ENCODE measurements around the gene BRS3.
"Not testable (repeated sequence)": the region's sequence is repeated elsewhere in the genome, so short reads cannot be mapped to it uniquely, and the experiment has no call there.

The BRS3 gene
- total RNA-seq, result 0 reads per million in 2 experiments

DNA sequence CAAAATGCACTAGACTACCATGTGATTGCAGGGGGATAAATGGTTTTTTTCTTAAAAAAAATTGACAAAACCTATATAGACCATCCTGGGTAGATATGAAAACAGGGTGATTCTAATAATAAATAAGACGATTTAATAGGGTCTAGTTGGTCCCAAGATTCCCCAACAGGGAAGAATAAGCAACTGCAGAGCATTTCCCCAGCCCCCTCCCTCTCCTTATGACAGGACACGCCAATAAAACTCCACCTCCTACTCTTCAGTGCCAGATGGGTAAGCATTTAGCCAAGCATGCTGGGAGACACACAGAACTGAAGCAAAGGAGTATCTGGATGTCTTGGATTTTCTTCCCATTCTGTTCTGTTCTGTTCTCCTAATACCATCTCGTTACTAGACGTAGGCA is at the start of gene BRS3:
Gene BRS3 (plus strand): TSS at position 301 of the 400 bp plus-strand sequence. CDS start 168 bp downstream, outside the sequence.
- no peak for DNase-seq (ENCODE audit: low read depth)

DNA sequence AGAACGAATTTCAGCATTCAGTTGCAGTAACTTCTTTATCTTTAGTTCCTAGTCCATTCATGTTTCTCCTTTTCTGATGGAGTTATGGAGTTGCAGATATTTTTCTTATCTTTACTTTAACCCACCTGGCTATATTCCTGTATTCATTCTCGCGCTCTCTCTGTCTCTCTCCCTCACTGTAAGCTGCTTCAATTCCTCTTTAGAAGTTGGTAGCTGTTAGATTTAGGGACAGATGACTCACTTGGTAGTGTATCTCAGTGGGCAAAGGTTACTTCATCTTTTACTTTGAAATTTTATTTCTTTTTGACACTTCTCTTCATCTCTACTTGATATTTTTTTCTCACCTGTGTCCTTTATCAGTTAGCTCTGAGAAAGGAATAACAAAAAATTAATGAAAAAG is 49.6 kb upstream of the BRS3 start:
- DNase-seq (ENCODE audit: low read depth), result no peak

DNA sequence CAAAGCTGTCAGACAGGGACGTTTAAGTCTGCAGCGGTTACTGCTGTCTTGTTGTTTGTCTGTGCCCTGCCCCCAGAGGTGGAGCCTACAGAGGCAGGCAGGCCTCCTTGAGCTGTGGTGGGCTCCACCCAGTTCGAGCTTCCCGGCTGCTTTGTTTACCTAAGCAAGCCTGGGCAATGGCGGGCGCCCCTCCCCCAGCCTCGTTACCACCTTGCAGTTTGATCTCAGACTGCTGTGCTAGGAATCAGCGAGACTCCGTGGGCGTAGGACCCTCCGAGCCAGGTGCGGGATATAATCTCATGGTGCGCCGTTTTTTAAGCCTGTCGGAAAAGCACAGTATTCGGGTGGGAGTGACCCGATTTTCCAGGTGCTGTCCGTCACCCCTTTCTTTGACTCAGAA is 42.1 kb upstream of the BRS3 start:
- not testable (repeated sequence) for DNase-seq (ENCODE audit: low read depth)

DNA sequence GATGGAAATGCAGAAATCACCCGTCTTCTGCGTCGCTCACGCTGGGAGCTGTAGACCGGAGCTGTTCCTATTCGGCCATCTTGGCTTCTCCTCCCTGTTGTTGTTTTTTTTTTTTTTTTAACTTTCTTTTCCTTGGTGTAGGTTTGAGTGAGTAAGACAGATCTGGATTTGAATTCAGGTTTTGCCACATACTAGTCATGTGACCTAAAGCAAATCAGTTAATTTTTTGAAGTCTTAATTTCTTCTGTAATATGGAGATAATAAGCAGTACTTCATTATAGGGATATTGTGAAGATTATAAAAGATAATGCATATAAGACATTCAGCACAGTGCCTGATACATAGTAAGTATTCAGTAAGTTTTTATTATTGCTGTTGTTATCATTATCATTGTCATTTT is 41.5 kb upstream of the BRS3 start:
- no peak for DNase-seq (ENCODE audit: low read depth)

DNA sequence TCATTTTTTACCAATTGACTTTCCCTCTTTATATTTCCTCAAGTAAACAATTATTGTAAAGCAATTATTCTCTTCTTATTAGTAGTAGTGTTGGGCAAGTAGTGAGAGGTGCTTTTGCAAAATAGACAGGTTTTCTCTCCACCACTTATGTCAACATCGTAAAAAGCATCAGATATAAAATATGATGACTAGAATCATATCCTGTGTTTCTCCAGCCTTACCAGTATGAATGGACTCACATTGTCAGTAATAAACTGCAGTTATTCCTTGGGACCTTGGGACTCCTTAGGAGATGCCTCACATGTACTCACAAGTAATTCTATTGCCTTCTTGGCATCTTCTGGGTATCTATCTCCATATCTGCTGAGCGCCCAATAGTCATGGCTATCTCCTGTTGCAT is 40.4 kb upstream of the BRS3 start:
- no peak for DNase-seq (ENCODE audit: low read depth)

DNA sequence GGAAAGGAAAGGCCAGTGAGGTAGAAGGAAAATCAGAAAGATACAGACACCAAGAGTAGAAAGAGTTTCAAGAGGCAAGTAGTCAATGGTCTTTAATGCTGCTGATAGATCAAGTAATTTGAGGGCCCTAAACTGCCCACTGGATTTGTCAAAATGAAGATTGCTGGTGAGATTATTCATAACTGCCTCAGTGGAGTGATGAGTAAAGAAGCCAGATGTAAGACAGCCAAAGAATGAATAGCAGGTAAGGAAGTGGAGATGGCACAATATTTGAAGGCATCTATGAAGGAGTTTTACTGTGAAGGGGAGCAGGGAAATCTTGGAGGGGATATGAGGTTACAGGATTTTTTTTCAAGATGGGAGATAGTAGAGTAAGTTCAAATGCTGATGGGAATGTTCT is 39.8 kb upstream of the BRS3 start:
- DNase-seq (ENCODE audit: low read depth), result no peak

DNA sequence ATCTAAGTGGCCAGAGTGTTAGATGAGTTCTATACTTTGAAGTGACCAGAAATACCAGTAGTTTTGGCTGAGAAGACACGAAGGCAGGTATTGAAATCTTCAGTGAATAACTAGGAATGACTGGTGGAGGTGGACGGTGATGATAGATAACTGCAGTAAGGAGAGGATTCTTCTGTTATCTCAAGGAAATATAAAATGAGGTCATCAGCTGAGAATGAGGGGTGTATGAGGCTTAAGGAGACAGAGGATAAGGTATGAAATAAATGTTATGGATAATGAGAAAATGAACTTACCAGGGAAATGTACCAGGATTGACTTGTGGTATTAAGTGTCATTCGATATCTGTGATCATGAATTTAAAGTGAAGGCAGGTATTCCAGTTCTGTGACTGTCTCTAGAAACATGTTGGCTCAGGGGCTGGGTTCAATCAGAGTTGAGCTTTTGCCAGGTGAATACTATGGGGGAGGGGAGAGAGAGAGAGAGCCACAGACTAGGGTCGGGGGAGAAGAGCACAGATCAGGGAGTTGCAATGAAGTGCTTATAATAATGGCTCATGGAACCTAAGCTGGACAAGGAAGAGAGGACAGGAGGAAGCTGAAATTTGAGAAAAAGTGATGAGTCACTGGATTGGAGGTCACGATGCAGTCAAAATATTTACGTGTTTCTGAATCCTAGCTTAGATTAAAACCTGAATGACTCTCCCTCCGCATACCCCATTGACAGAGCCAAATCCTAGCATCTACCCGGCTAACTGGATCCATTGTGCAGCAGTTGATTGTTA is 37.5 kb upstream of the BRS3 start:
- no peak for DNase-seq (ENCODE audit: low read depth)

DNA sequence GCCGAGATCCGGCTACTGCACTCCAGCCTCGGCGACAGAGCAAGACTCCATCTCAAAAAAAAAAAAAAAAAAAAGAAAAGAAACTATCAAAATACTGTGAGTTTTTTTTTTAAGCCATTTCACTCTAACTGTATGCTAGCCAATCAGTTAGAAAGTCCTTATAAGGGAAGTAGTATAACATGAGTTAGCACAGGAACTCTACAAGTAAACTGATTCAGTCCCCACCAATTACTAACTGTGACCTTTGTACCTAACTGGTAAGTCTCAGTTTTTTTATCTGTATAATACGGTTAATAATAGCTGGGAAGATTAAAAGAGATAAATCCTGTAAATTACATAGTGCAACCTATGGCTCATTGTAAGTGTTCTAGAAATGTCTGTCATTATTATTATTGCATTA is 35.1 kb upstream of the BRS3 start:
- no peak for DNase-seq (ENCODE audit: low read depth)

DNA sequence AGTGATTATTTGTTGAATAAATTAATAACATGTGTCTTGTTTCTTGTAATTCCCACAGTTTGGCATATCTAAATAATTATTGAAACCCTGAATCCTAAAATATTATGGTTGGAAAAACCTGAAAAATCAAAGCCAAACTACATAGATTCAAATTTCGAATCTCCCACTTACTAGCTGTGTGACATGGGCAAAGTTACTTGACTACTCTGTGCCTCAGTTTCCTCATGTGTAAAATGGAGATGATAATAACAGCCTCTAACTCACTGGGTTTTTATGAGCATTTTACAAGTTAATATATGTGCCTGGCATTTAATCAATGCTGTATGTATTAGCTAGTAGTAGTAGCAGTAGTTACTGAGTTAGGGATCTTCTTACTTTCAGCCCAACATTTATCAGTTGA is 34.6 kb upstream of the BRS3 start:
- DNase-seq (ENCODE audit: low read depth), result no peak

DNA sequence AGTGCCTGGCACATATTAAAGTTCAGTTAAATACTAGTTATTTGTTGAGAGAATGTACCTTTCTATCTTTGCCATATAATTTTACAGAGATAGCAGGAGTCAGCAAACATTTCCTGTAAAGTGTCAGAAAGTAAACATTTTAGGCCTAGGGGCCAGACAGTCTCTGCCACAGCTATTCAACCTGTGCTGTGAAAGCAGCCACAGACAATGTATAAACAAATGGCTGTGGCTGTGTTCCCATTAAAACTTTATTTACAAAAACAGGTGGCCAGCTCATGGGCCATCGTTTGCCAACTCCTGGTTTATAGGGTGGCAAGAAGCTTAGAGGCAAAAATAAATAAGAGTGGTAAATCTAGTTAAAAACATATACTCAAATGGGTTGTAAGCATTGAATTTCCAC is 34.0 kb upstream of the BRS3 start:
- no peak for DNase-seq (ENCODE audit: low read depth)

DNA sequence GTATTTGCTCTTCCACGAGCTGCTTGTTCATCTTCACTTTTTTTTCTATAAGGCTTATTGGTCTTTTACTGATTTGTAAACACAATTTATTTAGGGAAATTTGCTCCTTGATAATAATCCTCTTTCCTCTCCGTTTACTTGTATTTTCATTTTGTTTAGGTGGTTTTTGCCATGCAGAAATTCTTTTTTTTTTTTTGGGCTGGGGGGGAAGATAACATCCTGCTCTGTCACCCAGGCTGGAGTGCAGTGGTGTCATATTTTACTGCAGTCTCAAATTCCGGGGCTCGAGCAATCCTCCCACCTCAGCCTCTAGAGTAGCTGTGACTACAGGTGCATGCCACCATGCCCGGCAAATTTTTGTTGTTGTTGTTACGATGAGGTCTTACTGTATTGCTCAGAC is 31.6 kb upstream of the BRS3 start:
- no peak for DNase-seq (ENCODE audit: low read depth)

DNA sequence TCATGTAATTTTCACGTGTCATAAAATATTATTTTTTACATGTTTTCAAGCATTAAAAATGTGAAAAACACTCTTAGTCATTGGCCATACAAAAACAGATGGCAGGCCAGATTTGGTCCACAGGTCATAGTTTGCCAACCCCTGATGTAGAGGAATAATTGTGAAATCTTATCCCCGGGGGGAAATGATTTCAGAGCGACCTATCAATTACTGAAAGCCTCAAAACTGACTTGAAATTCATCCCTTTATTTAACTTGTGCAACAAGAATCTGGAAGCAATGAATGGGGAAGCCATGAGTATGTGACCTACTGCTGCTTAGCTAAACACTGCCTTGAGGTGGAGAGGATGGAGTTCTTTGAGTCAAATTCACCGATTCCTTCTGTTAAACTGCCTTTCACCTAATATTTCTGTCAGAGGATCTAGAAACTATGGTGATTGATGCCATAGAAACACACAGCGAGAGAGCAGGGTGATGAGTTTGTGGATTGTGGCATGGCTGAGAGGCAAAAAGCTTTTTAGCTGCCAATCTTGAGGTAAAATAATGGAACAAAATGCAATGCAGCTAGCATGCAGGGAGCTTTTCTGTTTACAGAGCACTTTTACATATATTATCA is 30.3 kb upstream of the BRS3 start:
- no peak for DNase-seq (ENCODE audit: low read depth)

DNA sequence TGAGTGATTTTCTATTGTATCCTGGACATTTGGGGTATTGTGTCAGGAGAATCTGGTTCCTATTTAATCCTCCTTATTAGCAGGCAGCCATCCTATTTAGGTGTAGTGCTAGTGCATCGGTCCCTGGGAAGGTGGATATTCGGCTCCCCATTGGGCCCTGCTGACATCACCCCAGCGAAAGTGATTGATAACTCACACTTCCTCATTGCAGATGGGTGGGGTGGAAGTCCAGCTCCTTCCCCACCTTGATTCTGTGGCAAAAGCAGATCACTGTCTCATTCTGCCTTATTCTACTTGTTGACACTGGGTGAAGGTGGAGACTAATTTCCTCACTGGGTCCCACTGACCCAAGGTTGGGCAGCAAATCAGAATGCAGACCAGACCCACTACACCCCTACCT is 23.2 kb upstream of the BRS3 start:
- no peak for DNase-seq (ENCODE audit: low read depth)

DNA sequence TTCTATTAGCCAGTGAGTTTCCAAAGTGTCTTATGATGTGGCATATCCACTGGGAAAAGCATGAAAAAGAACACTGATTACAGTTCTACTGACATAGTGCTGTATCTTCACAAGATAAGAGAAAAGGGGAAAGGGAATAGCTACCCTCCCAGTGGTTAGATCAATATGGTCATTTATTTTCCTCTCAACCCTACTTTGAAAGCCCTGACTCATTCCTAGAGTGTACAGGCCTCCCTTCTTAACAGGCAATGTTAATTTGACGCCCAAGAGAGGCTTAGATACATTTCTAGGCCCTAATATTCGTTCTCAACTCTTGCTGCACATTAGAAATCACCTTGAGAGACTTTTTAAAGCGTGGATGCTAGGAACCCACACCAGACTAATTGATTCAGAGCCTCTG is 20.4 kb upstream of the BRS3 start:
- no peak for DNase-seq (ENCODE audit: low read depth)

DNA sequence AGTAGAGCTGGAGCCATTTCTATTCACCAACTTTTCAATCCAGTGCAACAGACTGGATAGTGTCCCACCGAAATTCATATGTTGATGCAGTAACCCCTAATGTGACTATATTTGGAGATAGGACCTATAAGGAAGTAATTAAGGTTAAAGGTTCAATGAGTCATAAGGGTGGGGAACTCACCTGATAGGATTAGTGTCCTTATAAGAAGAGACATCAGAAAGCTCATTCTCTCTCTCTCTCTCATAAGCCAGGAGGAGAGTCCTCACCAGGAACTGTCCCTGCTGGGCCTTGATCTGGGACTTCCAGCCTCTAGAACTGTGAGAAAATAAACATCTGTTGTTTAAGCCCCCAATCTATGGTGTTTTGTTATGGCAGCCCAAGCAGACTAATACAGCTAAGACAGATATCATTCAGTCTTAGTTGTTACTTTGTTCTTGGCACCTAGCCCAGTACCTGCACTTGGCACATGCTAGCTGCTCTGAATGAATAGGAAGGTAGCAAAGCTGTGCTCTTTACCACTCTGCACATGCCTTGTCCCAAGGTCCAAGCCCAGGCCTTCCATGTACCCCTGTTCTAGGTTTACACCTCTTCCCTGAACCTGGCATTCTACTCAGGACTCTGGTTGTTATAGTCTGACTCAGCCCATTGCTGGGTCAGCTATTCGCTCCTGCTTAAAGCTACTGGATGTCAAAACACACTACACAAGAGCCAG is 19.2 kb upstream of the BRS3 start:
- no peak for DNase-seq (ENCODE audit: low read depth)

DNA sequence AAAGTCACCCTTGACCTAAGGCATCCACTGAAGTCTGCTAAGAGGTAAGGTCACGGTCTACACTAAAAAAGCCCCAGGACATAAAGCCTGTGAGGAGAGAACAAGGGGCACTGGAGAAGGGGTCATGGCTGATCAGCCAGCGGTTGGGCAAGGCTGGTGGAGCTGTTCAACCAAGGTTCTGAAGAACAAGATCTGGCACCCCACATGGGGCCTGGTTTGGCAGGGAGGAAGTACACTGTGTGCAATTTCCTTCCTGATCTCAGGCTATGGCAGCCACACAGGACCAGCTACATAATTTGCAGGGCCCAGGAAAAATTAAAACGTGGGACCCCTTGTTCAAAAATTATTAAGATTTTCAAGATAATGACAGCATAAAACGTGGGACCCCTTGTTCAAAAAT is 14.1 kb upstream of the BRS3 start:
- DNase-seq (ENCODE audit: low read depth), result no peak

DNA sequence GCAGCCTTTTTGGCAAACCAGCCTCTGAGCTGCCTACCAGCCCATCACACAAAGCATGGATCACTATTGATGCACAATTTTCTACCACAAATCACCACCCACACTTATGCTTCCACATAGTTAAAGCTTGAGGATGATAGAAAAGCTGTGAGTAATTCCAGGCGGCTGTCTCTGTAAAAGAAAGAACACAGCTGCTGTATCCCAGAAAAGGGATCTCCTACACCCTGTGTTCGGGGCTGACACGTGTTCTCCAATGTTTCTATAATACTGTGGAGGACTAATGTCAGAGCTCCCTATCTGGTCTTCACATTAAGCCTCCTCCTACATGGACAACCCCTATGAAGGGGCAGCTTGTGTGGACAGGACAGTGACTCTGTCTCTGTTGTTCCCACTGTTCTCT is 12.5 kb upstream of the BRS3 start:
- DNase-seq (ENCODE audit: low read depth), result no peak

DNA sequence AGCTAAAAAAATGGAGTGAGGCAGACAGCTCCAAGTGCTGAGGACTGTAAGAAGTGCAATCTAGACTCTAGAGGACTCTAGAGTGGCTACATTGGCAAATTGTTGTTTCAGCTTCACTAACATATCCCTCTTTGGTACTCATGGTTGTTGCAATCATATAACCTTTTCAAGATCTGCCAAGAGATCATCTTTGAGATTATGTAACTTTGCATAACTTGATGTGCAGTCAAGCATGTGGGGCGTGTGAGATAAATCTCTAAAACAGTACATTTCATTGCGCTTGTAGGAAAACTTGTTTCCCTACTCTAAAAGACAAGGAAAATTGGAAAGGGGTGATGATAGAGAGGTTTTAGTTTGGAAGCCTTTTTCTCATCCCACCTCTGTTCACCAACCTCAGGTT is 11.2 kb upstream of the BRS3 start:
- no peak for DNase-seq (ENCODE audit: low read depth)

DNA sequence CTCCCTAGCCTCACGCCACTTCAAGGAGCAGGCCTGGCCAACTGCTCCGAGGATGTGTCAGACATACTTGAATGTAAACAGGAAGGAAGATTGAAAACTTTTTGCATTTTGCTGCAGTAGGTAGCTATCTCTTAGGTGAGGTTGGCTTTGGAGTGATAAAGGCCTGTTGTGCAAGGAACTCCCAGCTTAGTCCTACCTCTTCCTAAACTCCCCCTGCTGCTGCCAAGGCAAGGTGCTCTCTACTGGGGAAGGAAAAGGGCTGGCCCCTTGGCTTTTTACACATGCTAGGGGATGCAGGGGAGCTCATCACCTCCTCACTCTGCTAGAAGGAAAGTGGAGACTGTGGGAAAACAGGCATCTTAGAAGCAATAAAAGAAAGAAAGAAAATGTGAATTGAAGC is 10.7 kb upstream of the BRS3 start:
- no peak for DNase-seq (ENCODE audit: low read depth)

DNA sequence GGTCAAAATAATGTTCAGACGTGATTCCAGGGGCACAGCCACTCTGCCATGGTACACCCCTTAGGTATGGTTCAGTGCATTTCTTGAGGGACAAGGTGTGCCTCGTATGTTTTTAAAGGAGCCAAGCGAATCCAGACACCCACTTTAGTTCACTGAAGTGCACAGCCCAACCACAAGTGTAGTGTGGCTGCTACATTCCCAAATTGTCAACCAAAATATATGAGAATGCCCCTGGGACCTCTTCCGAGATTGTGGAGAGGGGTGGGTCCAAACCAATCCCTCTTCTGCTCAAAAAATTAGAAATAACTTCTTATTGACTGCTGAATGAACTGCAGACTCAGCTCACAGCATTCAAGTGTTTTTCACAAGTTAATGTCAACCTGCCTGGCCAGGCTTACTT is 7.4 kb upstream of the BRS3 start:
- DNase-seq (ENCODE audit: low read depth), result no peak

DNA sequence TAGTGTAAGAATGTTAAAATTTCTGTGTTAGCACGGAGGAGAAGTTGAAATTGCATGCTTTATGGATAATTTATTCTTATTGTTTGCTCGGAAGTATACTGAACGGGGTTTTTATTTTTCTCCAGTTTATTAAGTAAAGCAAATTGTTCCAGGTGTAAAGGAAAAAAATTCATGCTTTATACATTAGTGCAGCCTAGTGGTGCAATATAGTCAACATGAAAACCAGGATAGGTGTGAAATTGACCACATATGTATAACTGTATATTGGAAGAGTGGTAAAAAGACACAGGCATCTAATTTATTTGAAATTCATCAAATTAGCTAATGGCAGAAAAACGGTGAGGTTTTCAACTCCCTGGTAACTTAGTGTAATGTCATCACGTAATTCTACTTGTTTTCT is 959 bp downstream of the BRS3 start:
- DNase-seq (ENCODE audit: low read depth), result no peak

DNA sequence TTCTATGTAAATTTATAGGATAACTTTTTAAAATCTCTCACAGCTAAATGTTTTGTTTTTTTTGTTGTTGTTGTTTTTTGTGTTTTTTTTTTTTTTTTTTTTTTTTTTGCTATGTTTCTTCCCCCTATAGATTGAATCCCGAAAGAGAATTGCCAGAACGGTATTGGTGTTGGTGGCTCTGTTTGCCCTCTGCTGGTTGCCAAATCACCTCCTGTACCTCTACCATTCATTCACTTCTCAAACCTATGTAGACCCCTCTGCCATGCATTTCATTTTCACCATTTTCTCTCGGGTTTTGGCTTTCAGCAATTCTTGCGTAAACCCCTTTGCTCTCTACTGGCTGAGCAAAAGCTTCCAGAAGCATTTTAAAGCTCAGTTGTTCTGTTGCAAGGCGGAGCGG is 4.1 kb downstream of the BRS3 start:
- no peak for DNase-seq (ENCODE audit: low read depth)

DNA sequence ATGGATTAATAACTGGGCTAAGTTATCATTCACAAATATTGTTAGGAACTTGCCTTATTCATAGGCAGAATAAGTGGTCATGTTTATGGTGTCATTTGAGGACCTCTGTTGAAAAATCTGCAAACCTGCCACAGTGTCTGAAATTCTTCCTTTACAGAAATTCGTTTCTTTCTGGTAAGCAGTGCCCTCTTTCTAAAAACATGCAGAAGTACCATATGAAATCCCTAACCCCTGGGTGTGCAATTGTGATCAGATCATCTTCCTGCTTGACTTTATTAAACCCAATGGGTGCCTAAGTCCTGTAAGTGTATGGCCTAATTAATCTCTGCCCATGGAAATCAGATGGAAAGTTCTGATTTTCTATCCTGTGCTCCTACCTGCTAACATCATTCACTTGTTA is 5.3 kb downstream of the BRS3 start:
- no peak for DNase-seq (ENCODE audit: low read depth)
